Neural cell (in vitro differentiated cells): ENCODE results near the gene NIP7.

Experiments used
- TAF1 ChIP-seq: IDR thresholded peaks from 2 replicates; pipeline ENCODE4 v1.6.1; 2012; ENCODE audit warnings: low read depth
- TF ChIP-seq, protein P1 (sequence below): fragments of 450-650 bp; IDR thresholded peaks from 2 replicates; pipeline ENCODE4 v1.5.1; 2014; ENCODE audit warnings: antibody characterized with exemption, mild to moderate bottlenecking, moderate library complexity; ENCODE audit not compliant: poor library complexity, severe bottlenecking

DNA sequence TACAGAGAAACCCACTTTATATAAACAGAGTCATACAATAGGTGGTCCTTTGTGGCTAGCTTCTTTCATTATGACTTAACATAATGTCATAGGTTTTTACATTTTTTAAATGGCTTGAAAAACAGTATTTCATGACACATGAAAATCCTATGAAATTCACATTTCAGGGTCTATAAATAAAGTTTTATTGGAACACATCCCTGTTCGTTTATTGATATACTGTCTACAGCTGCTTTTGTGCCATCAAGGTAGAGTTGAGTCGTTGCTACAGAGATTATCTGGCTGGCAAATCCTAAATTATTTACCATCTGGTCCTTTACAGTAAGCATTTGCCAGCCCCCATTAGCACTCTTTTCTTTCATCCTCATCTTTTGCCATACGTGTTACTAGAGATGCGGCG is 26.1 kb upstream of the NIP7 start:
- TF ChIP-seq, protein P1, sequence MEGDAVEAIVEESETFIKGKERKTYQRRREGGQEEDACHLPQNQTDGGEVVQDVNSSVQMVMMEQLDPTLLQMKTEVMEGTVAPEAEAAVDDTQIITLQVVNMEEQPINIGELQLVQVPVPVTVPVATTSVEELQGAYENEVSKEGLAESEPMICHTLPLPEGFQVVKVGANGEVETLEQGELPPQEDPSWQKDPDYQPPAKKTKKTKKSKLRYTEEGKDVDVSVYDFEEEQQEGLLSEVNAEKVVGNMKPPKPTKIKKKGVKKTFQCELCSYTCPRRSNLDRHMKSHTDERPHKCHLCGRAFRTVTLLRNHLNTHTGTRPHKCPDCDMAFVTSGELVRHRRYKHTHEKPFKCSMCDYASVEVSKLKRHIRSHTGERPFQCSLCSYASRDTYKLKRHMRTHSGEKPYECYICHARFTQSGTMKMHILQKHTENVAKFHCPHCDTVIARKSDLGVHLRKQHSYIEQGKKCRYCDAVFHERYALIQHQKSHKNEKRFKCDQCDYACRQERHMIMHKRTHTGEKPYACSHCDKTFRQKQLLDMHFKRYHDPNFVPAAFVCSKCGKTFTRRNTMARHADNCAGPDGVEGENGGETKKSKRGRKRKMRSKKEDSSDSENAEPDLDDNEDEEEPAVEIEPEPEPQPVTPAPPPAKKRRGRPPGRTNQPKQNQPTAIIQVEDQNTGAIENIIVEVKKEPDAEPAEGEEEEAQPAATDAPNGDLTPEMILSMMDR = no peak
- TF ChIP-seq TAF1 = no peak
